GM18511 (cell line): ENCODE results near the gene TNFRSF1A.

Experiments
- ATAC-seq: cut with Tn5 transposase; IDR thresholded peaks from one replicate; pipeline ENCODE4 v1.9.1; 2021; ENCODE audit warnings: mild to moderate bottlenecking, moderate library complexity; ENCODE audit not compliant: unreplicated experiment

TNFRSF1A gene

DNA sequence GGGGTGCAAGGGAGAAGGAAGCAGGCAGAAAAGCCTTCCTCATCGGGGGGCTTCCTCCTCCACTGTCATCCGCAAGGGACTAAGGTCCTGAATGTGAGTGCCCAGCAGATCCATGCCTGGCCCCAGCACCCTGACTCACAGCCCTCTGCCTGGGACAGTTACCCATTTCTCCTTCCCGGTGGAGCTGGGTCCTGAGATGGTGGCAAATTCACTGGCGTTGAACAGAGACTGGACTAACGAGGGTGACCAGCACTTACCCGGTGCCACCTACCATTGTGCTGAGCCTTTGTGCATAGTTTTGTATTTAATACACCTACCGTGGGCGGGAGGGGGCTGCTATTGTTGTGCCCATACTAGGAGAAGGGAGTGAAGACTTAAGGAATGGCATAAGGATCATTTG lies 62.2 kb downstream of the TNFRSF1A start:
- ATAC-seq, result no peak

- ATAC-seq, result no peak
These were observed 62.6 kb downstream of the TNFRSF1A start for GRCh38 chr12:6279256-6279628.
